ENCODE measurements around the gene MTUS2.

GRCh38 chr13:29396446-29396845 lies 576.3 kb downstream of the MTUS2 start:
- TF ChIP-seq THAP7 (CRISPR knock-in tag; IDR thresholded peaks at IDR 0.05) (no peak), CTCF (IDR thresholded peaks at IDR 0.05 in 2 of 3, conservative IDR thresholded peaks at IDR 0.05 in 1 of 3; ENCODE audit: insufficient read depth in 2 of 3, low read depth in 1 of 3, low read length in 3 of 3) (no peak), NFRKB (IDR thresholded peaks at IDR 0.05; ENCODE audit: low read depth) (no peak), SNAPC5 (CRISPR knock-in tag; IDR thresholded peaks at IDR 0.05) (no peak)

Data from K562 (cell line).